Smooth muscle cell (in vitro differentiated cells): Measurements from ENCODE around the gene PRELID3B. TPM values are rescaled to one million over a fixed set of nuclear protein-coding genes. Genes with fewer than 3 reads are reported as not detected.

Source experiments
- DNase-seq: peaks from one replicate; lab custom pipeline; 2025; ENCODE audit not compliant: unreplicated experiment; lab: John Stamatoyannopoulos, UW
- H2AFZ ChIP-seq: fragments of 200-600 bp; sonication (generic); 2 replicates; pipeline ENCODE4 v1.6.0; 2016; ENCODE audit warnings: antibody characterized with exemption, low read depth, mild to moderate bottlenecking
- H3F3A ChIP-seq: fragments of 200-600 bp; sonication (generic); 2 replicates; pipeline ENCODE4 v1.6.0; 2017; ENCODE audit warnings: antibody characterized with exemption, low read depth
- H3K27ac ChIP-seq: fragments of 200-600 bp; sonication (generic); 2 replicates; pipeline ENCODE4 v1.5.1; 2016; ENCODE audit warnings: low read depth, mild to moderate bottlenecking
- H3K27me3 ChIP-seq: fragments of 200-600 bp; sonication (generic); 2 replicates; pipeline ENCODE4 v1.6.1; 2016; ENCODE audit warnings: low read depth, mild to moderate bottlenecking
- H3K36me3 ChIP-seq: fragments of 200-600 bp; sonication (generic); 2 replicates; pipeline ENCODE4 v1.5.1; 2016; ENCODE audit warnings: low read depth
- H3K4me1 ChIP-seq: fragments of 200-600 bp; sonication (generic); 2 replicates; pipeline ENCODE4 v1.5.1; 2016; ENCODE audit warnings: low read depth
- H3K4me2 ChIP-seq: fragments of 200-600 bp; sonication (generic); 2 replicates; pipeline ENCODE4 v1.6.0; 2016; ENCODE audit warnings: mild to moderate bottlenecking
- H3K4me3 ChIP-seq: fragments of 200-600 bp; sonication (generic); 2 replicates; pipeline ENCODE4 v1.5.1; 2016; ENCODE audit warnings: mild to moderate bottlenecking
- H3K79me2 ChIP-seq: fragments of 200-600 bp; sonication (generic); 2 replicates; pipeline ENCODE4 v1.6.0; 2016; ENCODE audit warnings: low read depth, mild to moderate bottlenecking
- H3K9ac ChIP-seq: fragments of 200-600 bp; sonication (generic); 2 replicates; pipeline ENCODE4 v1.6.0; 2016; ENCODE audit warnings: low read depth
- H3K9me3 ChIP-seq: fragments of 200-600 bp; sonication (generic); replicated peaks from 2 replicates; pipeline ENCODE4 v1.5.1; 2016; ENCODE audit warnings: low read depth
- H4K20me1 ChIP-seq: fragments of 200-600 bp; sonication (generic); 2 replicates; pipeline ENCODE4 v1.6.0; 2016; ENCODE audit warnings: low read depth
- WGBS: methylation state at CpG from one replicate; pipeline ENCODE4 v1.1.7; 2016; ENCODE audit warnings: low lambda C conversion rate; 5-methylcytosine and 5-hydroxymethylcytosine counted together
- polyA plus RNA-seq: library from polyadenylated mRNA; unstranded; fragments of >200 nt; fragmentation: Nextera tagmentation; extraction: Ambion mirVana; gene quantifications from 2 replicates; pipeline ENCODE4 v1.2.1, GENCODE V29; 2016
- total RNA-seq: library from RNA; depleted of rRNA; stranded (reverse); fragments of >200 nt; gene quantifications from 2 replicates; pipeline ENCODE4 v1.2.3, GENCODE V29; 2014
- TF ChIP-seq, protein P1 (sequence below): fragments of 200-600 bp; sonication (generic); IDR thresholded peaks from 2 replicates; pipeline ENCODE4 v1.5.1; 2017; ENCODE audit warnings: borderline replicate concordance, mild to moderate bottlenecking, antibody characterized with exemption; ENCODE audit not compliant: insufficient read depth, poor library complexity, severe bottlenecking

The PRELID3B gene
- total and polyA plus RNA-seq, 2 experiments from 2014 or later = 20.9 to 44.9 TPM

DNA sequence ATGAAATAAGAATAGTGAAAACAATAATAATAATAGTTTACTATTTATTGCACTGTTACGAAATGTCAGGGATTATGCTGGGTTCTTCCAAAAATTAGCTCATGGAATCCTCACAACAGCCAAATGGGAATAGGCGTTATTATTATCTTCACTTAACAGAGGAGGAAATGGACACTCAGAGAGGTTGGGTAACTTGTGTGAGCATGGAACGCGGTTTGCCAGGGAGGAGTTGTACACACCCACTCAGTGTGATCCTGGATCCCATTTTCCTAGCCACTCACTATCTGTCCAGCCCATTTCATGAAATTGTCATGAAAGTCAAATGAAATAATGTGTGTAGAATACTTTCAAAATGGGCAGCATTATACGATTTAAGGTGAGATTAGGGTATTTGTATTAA, 56.9 kb downstream of the PRELID3B start:
- H4K20me1 ChIP-seq = peaks cover 26% of the 10 kb centered on the region
- no peaks in the 10 kb centered on the region for H3K4me1 ChIP-seq
- 95% methylated on average over 5 of the region's 5 CpGs for WGBS
- H2AFZ ChIP-seq = no peak overlapping the region
- H3K79me2 ChIP-seq = peaks cover 45% of the 10 kb centered on the region
- peaks cover 8% of the 10 kb centered on the region for H3K36me3 ChIP-seq
- no peak overlapping the region for H3K4me3 ChIP-seq
- DNase-seq = no peak
- H3K27me3 ChIP-seq = no peaks in the 10 kb centered on the region
- no peak overlapping the region for H3K27ac ChIP-seq
- TF ChIP-seq, protein P1, sequence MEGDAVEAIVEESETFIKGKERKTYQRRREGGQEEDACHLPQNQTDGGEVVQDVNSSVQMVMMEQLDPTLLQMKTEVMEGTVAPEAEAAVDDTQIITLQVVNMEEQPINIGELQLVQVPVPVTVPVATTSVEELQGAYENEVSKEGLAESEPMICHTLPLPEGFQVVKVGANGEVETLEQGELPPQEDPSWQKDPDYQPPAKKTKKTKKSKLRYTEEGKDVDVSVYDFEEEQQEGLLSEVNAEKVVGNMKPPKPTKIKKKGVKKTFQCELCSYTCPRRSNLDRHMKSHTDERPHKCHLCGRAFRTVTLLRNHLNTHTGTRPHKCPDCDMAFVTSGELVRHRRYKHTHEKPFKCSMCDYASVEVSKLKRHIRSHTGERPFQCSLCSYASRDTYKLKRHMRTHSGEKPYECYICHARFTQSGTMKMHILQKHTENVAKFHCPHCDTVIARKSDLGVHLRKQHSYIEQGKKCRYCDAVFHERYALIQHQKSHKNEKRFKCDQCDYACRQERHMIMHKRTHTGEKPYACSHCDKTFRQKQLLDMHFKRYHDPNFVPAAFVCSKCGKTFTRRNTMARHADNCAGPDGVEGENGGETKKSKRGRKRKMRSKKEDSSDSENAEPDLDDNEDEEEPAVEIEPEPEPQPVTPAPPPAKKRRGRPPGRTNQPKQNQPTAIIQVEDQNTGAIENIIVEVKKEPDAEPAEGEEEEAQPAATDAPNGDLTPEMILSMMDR = no peak
- H3K4me2 ChIP-seq = no peak overlapping the region
- no peaks in the 10 kb centered on the region for H3F3A ChIP-seq
- H3K9ac ChIP-seq = no peak overlapping the region
- no peaks in the 10 kb centered on the region for H3K9me3 ChIP-seq

DNA sequence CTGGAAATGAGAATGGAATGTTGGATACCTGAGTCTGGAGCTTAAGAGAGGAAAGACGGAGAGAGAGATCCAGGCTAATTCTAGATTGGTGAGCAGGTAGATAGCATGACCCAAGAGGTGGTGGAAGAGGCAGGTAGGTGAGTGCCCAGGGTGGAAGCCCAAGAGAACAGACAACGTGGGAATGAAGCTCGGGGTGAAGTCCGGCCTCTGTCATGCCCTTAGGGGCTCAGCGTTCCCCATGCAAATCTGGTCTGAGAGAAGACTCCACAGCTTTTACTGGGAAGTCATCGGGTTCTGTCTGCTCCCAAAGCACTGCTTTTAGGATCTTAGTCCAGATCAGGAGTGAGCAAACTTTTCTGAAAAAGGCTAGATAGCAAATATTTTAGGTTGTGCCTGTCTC, 57.9 kb downstream of the PRELID3B start:
- no peaks in the 10 kb centered on the region for H3F3A ChIP-seq
- H3K79me2 ChIP-seq = peaks cover 45% of the 10 kb centered on the region
- no peaks in the 10 kb centered on the region for H3K4me1 ChIP-seq
- no peak overlapping the region for H3K9ac ChIP-seq
- H3K36me3 ChIP-seq = peaks cover 8% of the 10 kb centered on the region
- H3K27ac ChIP-seq = no peak overlapping the region
- no peak for DNase-seq
- H3K4me2 ChIP-seq = no peak overlapping the region
- H3K27me3 ChIP-seq = no peaks in the 10 kb centered on the region
- H3K4me3 ChIP-seq = no peak overlapping the region
- no peaks in the 10 kb centered on the region for H3K9me3 ChIP-seq
- peaks cover 26% of the 10 kb centered on the region for H4K20me1 ChIP-seq
- no peak overlapping the region for H2AFZ ChIP-seq
- TF ChIP-seq, protein P1 = no peak
- 90% methylated on average over 6 of the region's 6 CpGs for WGBS

Other genes starting within 250 kb of the PRELID3B start
- 0.13 and 0.40 TPM in 2 replicates for gene GNAS-AS1, start 191.9 kb downstream of the PRELID3B start, total RNA-seq
- gene GNAS-AS1, start 191.9 kb downstream of the PRELID3B start, polyA plus RNA-seq = 0.35 TPM in 1 of 2 replicates, not detected in the other
- gene GNAS, start 190.1 kb downstream of the PRELID3B start, total RNA-seq = 1,103 and 1,240 TPM in 2 replicates
- 1,914 and 1,960 TPM in 2 replicates for gene GNAS, start 190.1 kb downstream of the PRELID3B start, polyA plus RNA-seq
- gene NELFCD, start 61.5 kb downstream of the PRELID3B start, total RNA-seq = 25.4 and 27.6 TPM in 2 replicates
- 40.3 and 44.9 TPM in 2 replicates for gene NELFCD, start 61.5 kb downstream of the PRELID3B start, polyA plus RNA-seq
- 151 and 171 TPM in 2 replicates for gene CTSZ, start 35.5 kb downstream of the PRELID3B start, total RNA-seq
- 9.4 and 12.7 TPM in 2 replicates for gene CTSZ, start 35.5 kb downstream of the PRELID3B start, polyA plus RNA-seq
- 0.40 and 0.67 TPM in 2 replicates for gene TUBB1, start 23.4 kb downstream of the PRELID3B start, total RNA-seq
- not detected in 2 replicates for gene TUBB1, start 23.4 kb downstream of the PRELID3B start, polyA plus RNA-seq
- 48.1 and 48.6 TPM in 2 replicates for gene ATP5F1E, start 10.5 kb downstream of the PRELID3B start, total RNA-seq
- gene ATP5F1E, start 10.5 kb downstream of the PRELID3B start, polyA plus RNA-seq = 265 and 280 TPM in 2 replicates
- gene ZNF831, start 121.0 kb upstream of the PRELID3B start, total RNA-seq = not detected in 2 replicates
- not detected in 2 replicates for gene ZNF831, start 121.0 kb upstream of the PRELID3B start, polyA plus RNA-seq